GM21825 (cell line): ENCODE measurements around the gene NOTCH1.

Source experiments
- ATAC-seq: cut with Tn5 transposase; IDR thresholded peaks from one replicate; pipeline ENCODE4 v1.9.1; 2021; ENCODE audit warnings: mild to moderate bottlenecking, moderate library complexity; ENCODE audit not compliant: unreplicated experiment

Gene NOTCH1

GRCh38 chr9:136502940-136503550, 42.8 kb downstream of the NOTCH1 start:
- ATAC-seq = no peak

GRCh38 chr9:136502196-136502595, 43.7 kb downstream of the NOTCH1 start:
- ATAC-seq = no peak

- ATAC-seq = no peak
Observed at GRCh38 chr9:136501686-136502085, 44.2 kb downstream of the NOTCH1 start.

GRCh38 chr9:136499935-136500910, 45.6 kb downstream of the NOTCH1 start:
- no peak for ATAC-seq

- no peak for ATAC-seq
Observed at GRCh38 chr9:136499071-136499934, 46.5 kb downstream of the NOTCH1 start.

- no peak for ATAC-seq
Observed at GRCh38 chr9:136497916-136498695, 47.7 kb downstream of the NOTCH1 start.

GRCh38 chr9:136496801-136497620, 48.8 kb downstream of the NOTCH1 start:
- ATAC-seq = no peak

GRCh38 chr9:136496181-136496580, 49.7 kb downstream of the NOTCH1 start:
- ATAC-seq = no peak

- ATAC-seq = no peak
Observed at GRCh38 chr9:136495238-136495800, 50.5 kb downstream of the NOTCH1 start.

GRCh38 chr9:136494531-136495215, 51.2 kb downstream of the NOTCH1 start:
- no peak for ATAC-seq

GRCh38 chr9:136494012-136494411, 51.8 kb downstream of the NOTCH1 start:
- no peak for ATAC-seq

GRCh38 chr9:136493567-136493971, 52.3 kb downstream of the NOTCH1 start:
- no peak for ATAC-seq

- no peak for ATAC-seq
Observed at GRCh38 chr9:136492978-136493522, 52.8 kb downstream of the NOTCH1 start.

GRCh38 chr9:136489731-136490130, 56.1 kb downstream of the NOTCH1 start:
- ATAC-seq = no peak

GRCh38 chr9:136488247-136489214, 57.3 kb downstream of the NOTCH1 start:
- ATAC-seq = no peak

GRCh38 chr9:136487672-136488071, 58.2 kb downstream of the NOTCH1 start:
- no peak for ATAC-seq
